SHP77 (cell line): Measurements from ENCODE around the gene IL18.
"Not testable (repeated sequence)": the region's sequence is repeated elsewhere in the genome, so short reads cannot be mapped to it uniquely, and the experiment has no call there.

Source experiments
- DNase-seq, 2 experiments: peaks; one replicate each; lab custom pipeline; 2025; lab: John Stamatoyannopoulos, UW

Gene IL18

DNA sequence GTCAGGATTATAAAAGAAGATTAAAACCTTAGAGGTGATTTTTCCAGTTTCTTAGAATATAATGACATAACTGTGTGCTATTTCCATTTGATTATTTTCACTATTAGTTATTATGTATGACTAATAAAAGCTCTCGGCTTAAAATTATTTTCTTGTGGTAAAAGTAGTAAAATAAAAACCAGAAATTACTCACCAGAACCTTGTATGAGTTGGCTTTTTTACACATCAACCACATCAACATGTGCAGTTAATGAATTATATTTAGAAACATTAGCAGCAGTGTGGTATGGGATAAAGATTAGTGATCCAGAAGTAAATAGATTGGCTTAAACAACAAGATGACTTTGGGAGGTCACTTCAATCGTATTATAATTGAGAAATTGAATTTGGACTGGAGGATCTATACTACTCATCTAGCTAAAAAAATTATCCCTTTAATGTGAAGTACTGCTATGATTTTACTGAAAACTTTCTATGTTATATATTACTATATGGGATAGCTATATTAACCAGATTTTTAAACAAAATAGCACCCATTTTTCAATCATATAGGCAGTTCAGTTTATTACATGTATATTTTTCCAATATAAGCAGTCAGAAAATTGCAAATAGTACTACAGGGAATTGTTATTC, 8.6 kb upstream of the IL18 start:
- DNase-seq, result no peak

DNA sequence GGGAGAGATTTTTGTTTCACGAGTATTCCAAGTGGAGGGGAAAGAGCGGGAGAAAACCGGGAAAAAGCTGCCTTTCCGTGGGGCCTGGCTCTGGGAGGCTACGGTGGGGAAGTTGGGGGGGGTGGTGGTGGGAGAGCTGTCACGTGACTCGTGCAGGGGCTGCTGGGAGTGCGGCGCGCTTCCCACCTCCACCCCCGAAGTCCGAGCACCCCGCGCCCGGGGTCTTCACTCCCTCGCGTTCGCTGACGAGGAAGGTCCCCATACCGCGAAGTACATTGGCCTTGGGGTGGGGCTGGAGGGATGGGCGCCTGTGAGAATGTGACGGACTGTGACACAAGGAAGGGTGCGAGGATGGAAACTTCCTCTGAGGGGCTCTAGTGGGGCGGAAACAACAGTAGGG, 3.3 kb upstream of the IL18 start, which contains the start of gene TEX12:
TEX12 (plus strand) TSS at position 228 of the 400 bp plus-strand sequence. CDS start 1,897 bp downstream, outside the sequence.
- no peak for DNase-seq

DNA sequence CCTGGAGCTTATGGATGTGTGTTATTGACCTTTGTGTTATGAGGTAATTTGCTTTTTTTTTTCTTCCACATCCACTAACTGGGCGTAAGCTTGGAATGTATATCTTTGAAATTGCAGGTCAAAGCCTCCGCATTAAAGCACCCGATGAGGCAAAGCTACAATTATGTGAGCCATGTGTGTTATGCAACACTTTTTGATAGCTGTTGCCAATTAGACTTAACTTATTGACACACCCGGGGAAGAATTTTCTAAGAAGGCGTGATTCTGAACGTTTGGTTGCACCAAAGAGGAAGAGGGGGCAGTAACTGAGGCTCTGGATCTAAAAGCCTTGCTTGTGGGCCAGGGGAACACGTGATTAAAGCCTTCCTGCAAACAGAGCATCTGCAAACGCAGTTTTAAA, 2.7 kb upstream of the IL18 start:
- DNase-seq, result no peak

DNA sequence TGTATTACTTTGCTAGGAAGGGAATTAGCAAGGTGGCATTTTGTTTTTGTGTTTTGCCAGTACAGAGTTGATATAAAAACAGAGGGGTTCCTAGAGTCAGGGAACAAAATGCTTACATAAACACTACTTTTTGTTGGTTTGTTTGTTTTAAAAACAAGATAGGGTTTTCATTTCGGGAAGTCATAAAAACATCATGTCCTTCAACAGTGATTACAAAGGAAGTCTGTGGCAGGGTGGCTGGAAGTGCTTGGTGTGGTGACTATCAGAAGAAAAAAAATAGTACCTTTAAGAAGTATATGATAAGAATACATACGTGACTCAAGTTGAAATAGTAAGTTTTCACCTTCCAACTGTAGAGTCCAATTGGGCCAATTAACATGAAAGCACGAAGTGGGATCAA, 1.2 kb upstream of the IL18 start:
- DNase-seq, result no peak

DNA sequence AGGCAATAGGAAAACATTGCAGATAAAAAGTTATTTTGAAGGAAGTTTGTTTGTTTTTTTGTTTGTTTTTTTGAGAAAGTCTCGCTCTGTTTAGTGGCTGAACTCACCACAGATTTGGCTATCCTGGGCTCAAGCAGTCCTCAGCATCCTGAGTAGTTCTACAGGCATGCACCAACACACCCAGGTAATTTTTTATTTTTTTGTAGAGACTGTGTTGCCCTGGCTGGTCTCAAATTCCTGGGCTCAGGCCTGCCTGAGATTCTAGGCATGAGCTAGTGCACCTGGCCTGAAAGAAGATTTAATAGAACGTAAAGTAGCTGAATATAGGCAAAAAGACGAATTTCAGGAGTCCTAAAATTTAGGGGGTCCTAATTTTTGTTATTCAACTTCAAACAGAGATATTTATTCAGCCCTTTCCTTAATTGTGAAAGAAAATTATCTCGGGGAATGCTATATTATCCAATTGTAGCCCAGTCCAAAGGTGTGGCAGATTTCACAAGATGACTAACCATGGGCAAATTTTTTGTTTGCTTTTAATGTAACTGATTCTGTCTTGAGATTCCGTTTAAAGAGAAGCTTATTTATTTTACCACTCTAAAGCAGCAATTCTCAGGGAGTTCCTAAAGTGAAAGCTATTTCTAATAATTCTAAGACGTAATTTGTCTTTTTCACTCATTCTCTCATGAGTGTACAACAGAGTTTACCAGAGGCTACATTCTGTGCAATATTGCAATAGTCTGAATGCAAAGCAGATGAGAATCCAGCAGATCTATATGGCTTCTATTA, 940 bp downstream of the IL18 start:
- no peak for DNase-seq

GRCh38 chr11:112162200-112162599, 1.7 kb downstream of the IL18 start:
- not testable (repeated sequence) for DNase-seq

GRCh38 chr11:112161012-112161411, 2.9 kb downstream of the IL18 start:
- no peak for DNase-seq

- no peak for DNase-seq
Measured at GRCh38 chr11:112160091-112160848, 3.6 kb downstream of the IL18 start.

GRCh38 chr11:112159098-112160065, 4.5 kb downstream of the IL18 start:
- DNase-seq, result no peak

DNA sequence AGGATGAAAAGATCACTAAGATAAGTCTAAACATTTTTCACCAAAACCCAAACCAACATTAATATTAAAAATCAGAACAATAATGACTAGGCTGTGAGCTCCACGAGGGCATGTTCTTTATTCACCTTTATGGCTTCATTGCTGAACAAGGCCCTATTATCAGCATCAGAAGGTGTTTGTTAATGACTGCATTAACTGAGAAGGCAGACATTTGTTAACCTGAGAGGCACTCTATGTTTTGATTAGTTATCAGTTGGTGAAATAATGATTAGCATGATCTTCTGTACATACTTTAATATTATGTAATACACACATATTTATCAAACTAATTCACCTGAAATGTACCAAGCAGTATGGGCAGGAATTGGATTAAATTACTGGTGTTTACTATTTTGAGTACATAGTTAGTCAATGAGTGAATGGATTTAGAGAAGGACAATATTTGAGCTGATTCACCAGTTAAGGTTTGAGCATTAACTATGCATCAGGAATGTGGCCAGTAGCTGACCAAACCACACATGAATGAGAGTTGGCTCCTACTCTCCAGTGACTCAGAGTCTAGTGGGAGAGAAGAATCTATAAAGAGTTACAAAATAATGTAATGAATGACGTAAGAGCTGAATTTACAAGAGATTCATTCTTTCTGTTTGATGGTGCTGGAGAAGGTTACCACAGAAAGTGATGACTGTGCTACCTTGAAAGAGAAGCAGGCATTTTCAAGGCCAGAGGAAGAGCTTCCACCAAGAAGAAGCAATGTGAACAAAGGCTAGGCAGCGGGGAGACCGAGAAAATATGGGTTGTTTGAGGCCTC, 6.7 kb downstream of the IL18 start:
- no peak for DNase-seq

- DNase-seq, result no peak
Measured at GRCh38 chr11:112156153-112156955, 7.5 kb downstream of the IL18 start.

DNA sequence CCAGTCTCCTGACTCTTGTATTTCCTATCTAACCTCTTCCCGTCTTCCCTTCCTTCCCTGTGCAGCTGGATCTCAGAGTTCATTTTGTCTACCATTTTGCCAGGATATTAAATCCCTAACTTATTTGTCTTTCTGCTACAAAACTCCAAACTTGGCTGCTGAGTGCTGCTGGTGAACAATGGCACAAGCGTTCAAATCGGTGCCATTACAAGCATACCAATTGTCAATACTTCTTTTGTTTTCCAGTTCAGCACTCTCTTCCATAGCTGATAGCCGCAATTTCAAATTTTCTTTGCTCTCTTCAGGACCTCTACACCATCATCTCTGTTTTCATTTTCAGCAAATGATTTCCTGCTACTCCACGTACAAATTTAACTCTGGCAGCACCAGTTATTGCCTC, 13.4 kb downstream of the IL18 start:
- DNase-seq, result no peak

DNA sequence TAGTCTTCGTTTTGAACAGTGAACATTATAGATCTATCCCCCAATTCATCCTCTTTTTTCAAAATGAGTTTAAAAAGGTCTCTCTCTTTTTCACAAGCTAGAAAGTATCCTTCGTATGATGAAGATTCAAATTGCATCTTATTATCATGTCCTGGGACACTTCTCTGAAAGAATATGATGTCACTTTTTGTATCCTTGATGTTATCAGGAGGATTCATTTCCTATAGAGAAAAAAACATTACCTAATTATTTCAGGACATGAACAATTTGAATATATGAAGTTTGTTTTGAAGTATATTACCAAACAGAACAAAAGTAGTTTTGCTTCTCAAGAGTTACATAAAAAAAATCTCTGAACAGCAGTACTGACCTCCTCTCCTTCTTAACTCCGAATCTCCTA, 20.3 kb downstream of the IL18 start:
- no peak for DNase-seq

DNA sequence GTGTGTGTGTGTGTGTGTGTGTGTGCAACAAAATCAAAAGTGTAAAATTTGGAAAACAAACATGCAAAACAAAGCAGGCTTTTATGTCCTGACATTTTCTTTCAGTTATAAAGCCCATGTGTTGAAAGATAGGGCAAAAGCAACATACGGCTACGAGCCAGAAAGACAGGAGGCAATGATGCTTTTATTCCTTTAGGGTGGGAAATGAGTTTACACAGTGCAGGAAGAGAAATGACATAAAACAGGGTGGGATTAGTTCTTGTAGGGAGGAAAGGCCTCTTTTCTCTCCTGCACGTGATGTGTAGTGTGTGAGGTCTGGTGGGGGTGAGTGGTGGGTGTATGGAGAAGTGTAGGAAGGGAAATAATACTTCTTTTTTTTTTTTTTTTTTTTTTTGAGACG, 29.4 kb downstream of the IL18 start:
- DNase-seq, result no peak

DNA sequence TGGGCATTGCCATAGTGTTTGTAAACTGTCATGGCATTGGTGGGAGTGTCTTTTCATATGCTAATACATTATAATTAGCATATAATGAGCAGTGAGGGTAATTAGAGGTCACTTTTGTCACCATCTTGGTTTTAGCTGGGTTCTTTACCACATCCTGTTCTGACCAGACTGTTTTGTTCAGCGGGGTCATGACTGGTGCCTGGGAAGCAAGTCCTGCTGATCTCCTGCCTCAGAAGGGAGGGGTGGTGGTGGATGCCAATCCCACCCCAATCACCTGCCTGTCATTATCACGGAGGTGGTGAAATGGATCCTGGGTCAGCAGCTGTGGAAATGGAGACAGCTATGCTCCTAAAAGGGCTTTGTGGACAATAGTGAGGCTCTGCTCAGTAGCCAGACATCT, 31.2 kb downstream of the IL18 start:
- DNase-seq, result no peak

- DNase-seq, result no peak
Measured at GRCh38 chr11:112129656-112130055, 34.2 kb downstream of the IL18 start.

DNA sequence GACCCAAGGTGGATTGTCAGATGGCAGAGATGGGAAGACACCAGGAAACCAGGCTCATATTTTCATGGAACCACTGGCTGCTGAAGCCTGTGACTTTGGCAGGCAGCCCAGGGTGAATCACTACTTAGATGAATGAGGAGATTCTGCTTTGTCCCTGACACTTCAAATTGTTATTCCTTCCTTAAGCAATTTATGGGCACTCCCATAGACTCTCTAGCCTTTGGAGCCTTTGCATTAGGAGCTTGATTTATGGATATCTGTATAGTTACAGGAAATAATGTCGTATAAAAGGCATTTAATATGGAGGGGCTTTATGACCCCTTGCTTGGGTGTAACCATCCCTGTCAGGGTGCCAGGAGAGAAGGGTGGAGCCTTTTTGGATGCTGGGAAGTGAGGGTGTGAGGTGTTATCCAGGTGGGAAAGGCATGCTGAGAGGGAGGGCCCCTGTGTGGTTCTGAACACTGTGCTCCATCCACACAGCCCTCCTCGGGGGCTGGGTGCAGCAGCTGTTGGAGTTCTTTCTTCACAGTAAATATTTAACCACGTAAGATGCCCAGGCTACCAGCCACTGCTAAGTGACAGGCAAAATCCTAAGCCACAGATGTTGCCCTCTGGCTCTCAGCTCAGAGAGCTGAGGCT, 35.3 kb downstream of the IL18 start:
- peak; percentile 59 to 68 for DNase-seq

GRCh38 chr11:112127056-112127455, 36.8 kb downstream of the IL18 start:
- DNase-seq, result no peak

GRCh38 chr11:112123129-112123528, 40.8 kb downstream of the IL18 start:
- DNase-seq, result no peak
